ENCODE results near the gene CDKAL1. TPM values are rescaled to one million over a fixed set of nuclear protein-coding genes. Genes with fewer than 3 reads are reported as not detected.
"Not testable (repeated sequence)": the region's sequence is repeated elsewhere in the genome, so short reads cannot be mapped to it uniquely, and the experiment has no call there.

CDKAL1 gene
- total and polyA plus RNA-seq, 10 of the 15 experiments (the other 5 are each of a cell fraction or from before 2014, with no cell fraction given): 10.7 to 26.9 (median 17.3) TPM

GRCh38 chr6:20642441-20642840 lies 108.2 kb downstream of the CDKAL1 start (continued):
- TF ChIP-seq MYC (IDR thresholded peaks at IDR 0.05; ENCODE audit: insufficient read depth, insufficient read length, insufficient replicate concordance, low read length, severe bottlenecking) (no peak), MTA2 (IDR thresholded peaks at IDR 0.05; ENCODE audit: low read depth) (no peak), TARDBP (IDR thresholded peaks at IDR 0.05; ENCODE audit: borderline replicate concordance) (no peak)

GRCh38 chr6:20644667-20645370 lies 110.6 kb downstream of the CDKAL1 start:
- no peaks in the 10 kb centered on the region for H3K79me2 ChIP-seq (ENCODE audit: control insufficient read depth, insufficient read depth, low read length)
- ATAC-seq (no peak), DNase-seq (ENCODE audit: low read depth, low spot score) (no peak), FAIRE-seq (no peak)
- SMC1A ChIA-PET (ENCODE audit: uncharacterized antibody, unreplicated experiment): no interaction called here
- H3K4me1 ChIP-seq (ENCODE audit: control insufficient read depth, insufficient read depth, low read length): no peaks in the 10 kb centered on the region
- WGBS (ENCODE audit: insufficient coverage, insufficient replicate concordance, low lambda C conversion rate, missing lambda C conversion rate): 93% methylated on average over 5 of the region's 5 CpGs
- H3K36me3 ChIP-seq (ENCODE audit: control insufficient read depth in 2 of 2, insufficient read depth in 2 of 2, low read length in 1 of 2): peaks cover 0 to 3% of the 10 kb centered on the region in 2 experiments; a peak in 3 of 4 replicates
- in situ Hi-C loops (cut with MboI): no loop called here
- TF ChIP-seq ZBTB33 (IDR thresholded peaks at IDR 0.05): no peak
- POLR2A ChIA-PET: interaction anchor here (0.5 kb wide), 1 partner anchor 60 kb away, joined by 3 read pairs; no protein-coding TSS in a partner anchor
- no peaks in the 10 kb centered on the region for H3K27me3 ChIP-seq (replicated peaks in 1 of 2; ENCODE audit: control insufficient read depth in 2 of 2, insufficient read depth in 2 of 2, low read length in 1 of 2)
- BruUV-seq (replicated peaks): no TSS peak
- RAD21 ChIA-PET (ENCODE audit: unreplicated experiment): no interaction called here
- no peak overlapping the region for H3K4me3 ChIP-seq
- H3K27ac ChIP-seq (ENCODE audit: control insufficient read depth, insufficient read depth): no peak overlapping the region
- intact Hi-C loops (cut with micrococcal nuclease; ENCODE audit: unreplicated experiment): no loop called here
- CTCF ChIA-PET: no interaction called here
- H3K9ac ChIP-seq (ENCODE audit: control insufficient read depth, insufficient read depth, low read length): no peak overlapping the region
- no peaks in the 10 kb centered on the region for H4K20me1 ChIP-seq (ENCODE audit: control insufficient read depth, insufficient read depth)
- no peaks in the 10 kb centered on the region; the same call in 2 of the 3 replicates for H3K9me3 ChIP-seq (replicated peaks; ENCODE audit: control insufficient read depth, insufficient read depth, low read length)
- no peak overlapping the region for H2AFZ ChIP-seq (ENCODE audit: control insufficient read depth, low read depth, low read length)
- no peak overlapping the region for H3K4me2 ChIP-seq (ENCODE audit: control insufficient read depth, insufficient read depth)

- ChIA-PET POLR2A (interaction anchor here (0.5 kb wide), 1 partner anchor 61 kb away, joined by 3 read pairs; no protein-coding TSS in a partner anchor), SMC1A (ENCODE audit: uncharacterized antibody, unreplicated experiment) (interaction anchor here (0.6 kb wide), 1 partner anchor 136 kb away, joined by 3 read pairs; no protein-coding TSS in a partner anchor)
- intact Hi-C loops (cut with micrococcal nuclease; ENCODE audit: unreplicated experiment); H3K36me3 ChIP-seq (ENCODE audit: control insufficient read depth in 2 of 2, insufficient read depth in 2 of 2, low read length in 1 of 2); H3K4me2 ChIP-seq (ENCODE audit: control insufficient read depth, insufficient read depth); H3K9ac ChIP-seq (ENCODE audit: control insufficient read depth, insufficient read depth, low read length); H4K20me1 ChIP-seq (ENCODE audit: control insufficient read depth, insufficient read depth); in situ Hi-C loops (cut with MboI); DNase-seq (ENCODE audit: low read depth, low spot score); H3K4me1 ChIP-seq (ENCODE audit: control insufficient read depth, insufficient read depth, low read length); H3K4me3 ChIP-seq; H3K27me3 ChIP-seq (replicated peaks in 1 of 2; ENCODE audit: control insufficient read depth in 2 of 2, insufficient read depth in 2 of 2, low read length in 1 of 2); ATAC-seq; RAD21 ChIA-PET (ENCODE audit: unreplicated experiment); H2AFZ ChIP-seq (ENCODE audit: control insufficient read depth, low read depth, low read length); H3K79me2 ChIP-seq (ENCODE audit: control insufficient read depth, insufficient read depth, low read length); H3K9me3 ChIP-seq (replicated peaks; ENCODE audit: control insufficient read depth, insufficient read depth, low read length); H3K27ac ChIP-seq (ENCODE audit: control insufficient read depth, insufficient read depth); CTCF ChIA-PET; BruUV-seq (replicated peaks); FAIRE-seq: not testable (repeated sequence)
- 88% methylated on average over 6 of the region's 6 CpGs for WGBS (ENCODE audit: insufficient coverage, insufficient replicate concordance, low lambda C conversion rate, missing lambda C conversion rate)
Measured at GRCh38 chr6:20645572-20645971, 111.3 kb downstream of the CDKAL1 start.
